ENCODE data around the gene PCDHGA2.

Gene PCDHGA2

GRCh38 chr5:141363952-141364660 is 25.5 kb downstream of the PCDHGA2 start, which contains the start of gene PCDHGA5:
Gene PCDHGA5 (plus strand): TSS chr5:141364162. CDS start chr5:141364331, 169 bp downstream.
- no peak for DNase-seq (ENCODE audit: low read depth, low spot score)
- ChIA-PET CTCF (interaction anchor here (0.6 to 3.5 kb wide), 20 partner anchors 9 to 228 kb away, joined by 3 to 27 read pairs (median 4); partner anchors contain the start of genes PCDHGA1, PCDHGA10, PCDHGA12 and PCDHGA3), POLR2A (interaction anchor here (0.6 kb wide), 1 partner anchor 157 kb away, joined by 3 read pairs; no protein-coding TSS in a partner anchor)
- TF ChIP-seq, protein P1, sequence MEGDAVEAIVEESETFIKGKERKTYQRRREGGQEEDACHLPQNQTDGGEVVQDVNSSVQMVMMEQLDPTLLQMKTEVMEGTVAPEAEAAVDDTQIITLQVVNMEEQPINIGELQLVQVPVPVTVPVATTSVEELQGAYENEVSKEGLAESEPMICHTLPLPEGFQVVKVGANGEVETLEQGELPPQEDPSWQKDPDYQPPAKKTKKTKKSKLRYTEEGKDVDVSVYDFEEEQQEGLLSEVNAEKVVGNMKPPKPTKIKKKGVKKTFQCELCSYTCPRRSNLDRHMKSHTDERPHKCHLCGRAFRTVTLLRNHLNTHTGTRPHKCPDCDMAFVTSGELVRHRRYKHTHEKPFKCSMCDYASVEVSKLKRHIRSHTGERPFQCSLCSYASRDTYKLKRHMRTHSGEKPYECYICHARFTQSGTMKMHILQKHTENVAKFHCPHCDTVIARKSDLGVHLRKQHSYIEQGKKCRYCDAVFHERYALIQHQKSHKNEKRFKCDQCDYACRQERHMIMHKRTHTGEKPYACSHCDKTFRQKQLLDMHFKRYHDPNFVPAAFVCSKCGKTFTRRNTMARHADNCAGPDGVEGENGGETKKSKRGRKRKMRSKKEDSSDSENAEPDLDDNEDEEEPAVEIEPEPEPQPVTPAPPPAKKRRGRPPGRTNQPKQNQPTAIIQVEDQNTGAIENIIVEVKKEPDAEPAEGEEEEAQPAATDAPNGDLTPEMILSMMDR (IDR thresholded peaks at IDR 0.05; ENCODE audit: insufficient read depth, low read length, missing control alignments): no peak
- peak within 1 kb of the TSS; percentile 44 for H3K4me3 ChIP-seq (ENCODE audit: low read depth, low read length)

- no peak overlapping the region for H3K4me3 ChIP-seq (ENCODE audit: low read depth, low read length)
- TF ChIP-seq, protein P1 (IDR thresholded peaks at IDR 0.05; ENCODE audit: insufficient read depth, low read length, missing control alignments): no peak
- POLR2A ChIA-PET: no interaction called here
- CTCF ChIA-PET: interaction anchor here (2.0 to 2.3 kb wide), 2 partner anchors 197 to 201 kb away, joined by 7 to 8 read pairs; no protein-coding TSS in a partner anchor
- DNase-seq (ENCODE audit: low read depth, low spot score): no peak
These were observed 27.7 kb downstream of the PCDHGA2 start for GRCh38 chr5:141366016-141366896.

GRCh38 chr5:141369994-141370848 is 31.7 kb downstream of the PCDHGA2 start, which contains the start of gene PCDHGB3:
Gene PCDHGB3 (plus strand): TSS chr5:141370242. CDS start chr5:141370395, 153 bp downstream.
- peak within 1 kb of the TSS; percentile 45 for H3K4me3 ChIP-seq (ENCODE audit: low read depth, low read length)
- ChIA-PET CTCF (interaction anchor here (0.5 to 3.8 kb wide), 45 partner anchors 9 to 198 kb away, joined by 3 to 99 read pairs (median 4); partner anchors contain the start of genes PCDHGA1, PCDHGA10, PCDHGA11 and PCDHGA12), POLR2A (interaction anchor here (0.6 to 2.2 kb wide), 2 partner anchors 188 to 194 kb away, joined by 3 to 9 read pairs; no protein-coding TSS in a partner anchor)
- TF ChIP-seq, protein P1 (IDR thresholded peaks at IDR 0.05; ENCODE audit: insufficient read depth, low read length, missing control alignments): peak; percentile 40
- no peak for DNase-seq (ENCODE audit: low read depth, low spot score)

- H3K4me3 ChIP-seq (ENCODE audit: low read depth, low read length): no peak overlapping the region
- TF ChIP-seq, protein P1 (IDR thresholded peaks at IDR 0.05; ENCODE audit: insufficient read depth, low read length, missing control alignments): no peak
- DNase-seq (ENCODE audit: low read depth, low spot score): no peak
- POLR2A ChIA-PET: interaction anchor here (2.2 kb wide), 1 partner anchor 192 kb away, joined by 9 read pairs; no protein-coding TSS in a partner anchor
- CTCF ChIA-PET: interaction anchor here (0.8 to 3.8 kb wide), 12 partner anchors 13 to 195 kb away, joined by 3 to 99 read pairs (median 8); partner anchors contain the start of genes PCDHGA10, PCDHGA3, PCDHGA4 and PCDHGB2
These were observed 33.3 kb downstream of the PCDHGA2 start for GRCh38 chr5:141371572-141372475.
